ENCODE measurements around the gene MED31. TPM values are rescaled to one million over a fixed set of nuclear protein-coding genes. Genes with fewer than 3 reads are reported as not detected.

MED31 gene
- total and polyA plus RNA-seq, 2 donors (not counting 3 experiments of a cell fraction or from before 2014, with no cell fraction given): 13.7 to 29.4 TPM

GRCh38 chr17:6660805-6661463 lies 9.5 kb upstream of the MED31 start:
- no peak overlapping the region for H2AFZ ChIP-seq (ENCODE audit: low read depth, low read length)
- dilution Hi-C loops (cut with MboI; ENCODE audit: extremely low pct_ligation_motif_present, low sequenced_read_pairs) (no loop called here), intact Hi-C loops (cut with micrococcal nuclease) (no loop called here)

More at GRCh38 chr17:6660805-6661463, 9.5 kb upstream of the MED31 start:
- Histone ChIP-seq H3K4me2 (ENCODE audit: insufficient read depth, low read length) (no peak overlapping the region), H4K20me1 (replicated peaks; ENCODE audit: control insufficient read depth, extremely low read depth, insufficient read depth, low read length) (no peaks in the 10 kb centered on the region), H3K27me3 (ENCODE audit: control insufficient read depth in 2 of 2, insufficient read depth in 2 of 2, low read length in 2 of 2) (peaks cover 19 to 33% of the 10 kb centered on the region in 2 experiments), H3K36me3 (ENCODE audit: control insufficient read depth in 2 of 2, extremely low read depth in 1 of 2, insufficient read depth in 2 of 2, low read length in 2 of 2) (no peaks in the 10 kb centered on the region), H3K79me2 (ENCODE audit: control insufficient read depth, insufficient read depth, low read length) (no peaks in the 10 kb centered on the region), H3K4me1 (ENCODE audit: control insufficient read depth, extremely low read depth, insufficient read depth, low read length) (no peaks in the 10 kb centered on the region), H3K9me3 (replicated peaks; ENCODE audit: control insufficient read depth, insufficient read depth, low read length) (no peaks in the 10 kb centered on the region), H3K9ac (replicated peaks; ENCODE audit: extremely low read depth, insufficient read depth, low read length) (no peak overlapping the region), H3K27ac (ENCODE audit: insufficient read depth, low read depth, low read length) (no peak overlapping the region), H3K4me3 (replicated peaks in 1 of 3; ENCODE audit: insufficient read depth in 1 of 3, low read depth in 1 of 3, low read length in 3 of 3) (no peak overlapping the region), H3K9me1 (replicated peaks; ENCODE audit: control insufficient read depth, extremely low read depth, insufficient read depth, low read length) (no peaks in the 10 kb centered on the region)
- ChIA-PET CTCF (interaction anchor here (1.0 to 2.0 kb wide), 3 partner anchors 41 to 344 kb away, joined by 3 to 9 read pairs (median 3); no protein-coding TSS in a partner anchor), POLR2A (no interaction called here)
- no TSS peak for BruUV-seq (replicated peaks)
- no peak for FAIRE-seq
- TF ChIP-seq FOS (IDR thresholded peaks at IDR 0.05; ENCODE audit: borderline replicate concordance, insufficient read depth, low read length) (no peak), CTCF (IDR thresholded peaks at IDR 0.05; ENCODE audit: extremely low read depth in 1 of 2, insufficient read depth in 1 of 2, low read depth in 1 of 2, low read length in 2 of 2) (no peak), MAX (IDR thresholded peaks at IDR 0.05; ENCODE audit: insufficient read depth, insufficient read length) (no peak), GATA2 (IDR thresholded peaks at IDR 0.05; ENCODE audit: insufficient read depth, insufficient read length, low read depth, low read length) (no peak), MYC (IDR thresholded peaks at IDR 0.05; ENCODE audit: low read depth, low read length) (no peak), POLR2A (IDR thresholded peaks at IDR 0.05; ENCODE audit: low read depth, low read length) (no peak), JUN (IDR thresholded peaks at IDR 0.05; ENCODE audit: borderline replicate concordance, insufficient read depth, insufficient read length, low read depth) (no peak), POLR2AphosphoS5 (IDR thresholded peaks at IDR 0.05; ENCODE audit: insufficient read depth, low read depth, low read length) (no peak), EZH2 (IDR thresholded peaks at IDR 0.05; ENCODE audit: borderline replicate concordance, low read depth, low read length, severe bottlenecking) (no peak)
- no peak for DNase-seq (ENCODE audit: low read depth, low spot score)

Data from endothelial cell of umbilical vein (primary cell).